ENCODE measurements around the gene NCKAP5. TPM values are rescaled to one million over a fixed set of nuclear protein-coding genes. Genes with fewer than 3 reads are reported as not detected.

Gene NCKAP5
- total RNA-seq, 1 experiment from 2014 or later: 3.2 TPM

DNA sequence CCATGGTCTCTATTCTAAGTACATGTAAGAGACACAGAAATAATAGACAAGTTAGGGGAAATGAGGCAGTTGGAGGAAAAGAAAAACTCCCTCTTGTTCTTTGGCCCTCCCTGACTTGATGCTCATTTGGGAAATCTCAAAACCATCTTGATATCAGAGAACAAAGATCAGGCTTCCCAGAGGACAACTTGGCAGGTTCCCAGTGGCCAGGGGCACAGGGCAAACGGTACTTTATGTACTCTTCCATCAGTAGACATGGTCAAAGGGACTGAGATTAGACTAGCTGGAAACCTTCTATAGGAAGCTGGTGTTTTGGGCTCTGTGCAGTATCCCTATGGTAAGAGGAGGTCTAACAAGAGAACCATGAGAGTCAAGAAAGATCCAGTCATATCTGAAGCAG lies 56.6 kb downstream of the NCKAP5 start:
- Histone ChIP-seq H3K4me3 (ENCODE audit: low read length) (no peak overlapping the region), H3F3A (ENCODE audit: low read length, unreplicated experiment) (no peaks in the 10 kb centered on the region), H3K36me3 (ENCODE audit: low read depth, low read length) (no peaks in the 10 kb centered on the region), H3K9ac (ENCODE audit: low read length) (no peak overlapping the region), H3K9me2 (replicated peaks; ENCODE audit: low read length) (no peaks in the 10 kb centered on the region), H2AFZ (ENCODE audit: low read length) (no peak overlapping the region), H3K27me3 (ENCODE audit: low read length) (no peaks in the 10 kb centered on the region), H4K20me1 (ENCODE audit: low read length) (no peaks in the 10 kb centered on the region), H3K27ac (ENCODE audit: low read length) (no peak overlapping the region), H3K4me2 (ENCODE audit: low read length) (no peak overlapping the region), H3K4me1 (ENCODE audit: insufficient read depth, low read length) (peaks cover 23% of the 10 kb centered on the region), H3K79me2 (ENCODE audit: low read length) (no peaks in the 10 kb centered on the region), H3K9me3 (ENCODE audit: low read length) (no peaks in the 10 kb centered on the region)
- POLR2A ChIA-PET (ENCODE audit: unreplicated experiment): no interaction called here
- CTCF ChIA-PET: no interaction called here
- BruUV-seq (replicated peaks): no TSS peak
- intact Hi-C loops (cut with micrococcal nuclease): no loop called here
- TF ChIP-seq EZH2 (IDR thresholded peaks at IDR 0.05; ENCODE audit: low read length, unreplicated experiment) (no peak), EZH2phosphoT487 (IDR thresholded peaks at IDR 0.05; ENCODE audit: borderline replicate concordance, low read length) (no peak)
- TF ChIP-seq, protein P1, sequence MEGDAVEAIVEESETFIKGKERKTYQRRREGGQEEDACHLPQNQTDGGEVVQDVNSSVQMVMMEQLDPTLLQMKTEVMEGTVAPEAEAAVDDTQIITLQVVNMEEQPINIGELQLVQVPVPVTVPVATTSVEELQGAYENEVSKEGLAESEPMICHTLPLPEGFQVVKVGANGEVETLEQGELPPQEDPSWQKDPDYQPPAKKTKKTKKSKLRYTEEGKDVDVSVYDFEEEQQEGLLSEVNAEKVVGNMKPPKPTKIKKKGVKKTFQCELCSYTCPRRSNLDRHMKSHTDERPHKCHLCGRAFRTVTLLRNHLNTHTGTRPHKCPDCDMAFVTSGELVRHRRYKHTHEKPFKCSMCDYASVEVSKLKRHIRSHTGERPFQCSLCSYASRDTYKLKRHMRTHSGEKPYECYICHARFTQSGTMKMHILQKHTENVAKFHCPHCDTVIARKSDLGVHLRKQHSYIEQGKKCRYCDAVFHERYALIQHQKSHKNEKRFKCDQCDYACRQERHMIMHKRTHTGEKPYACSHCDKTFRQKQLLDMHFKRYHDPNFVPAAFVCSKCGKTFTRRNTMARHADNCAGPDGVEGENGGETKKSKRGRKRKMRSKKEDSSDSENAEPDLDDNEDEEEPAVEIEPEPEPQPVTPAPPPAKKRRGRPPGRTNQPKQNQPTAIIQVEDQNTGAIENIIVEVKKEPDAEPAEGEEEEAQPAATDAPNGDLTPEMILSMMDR (conservative IDR thresholded peaks at IDR 0.05; ENCODE audit: low read depth, low read length): no peak
- no peak for DNase-seq
- ATAC-seq: no peak

DNA sequence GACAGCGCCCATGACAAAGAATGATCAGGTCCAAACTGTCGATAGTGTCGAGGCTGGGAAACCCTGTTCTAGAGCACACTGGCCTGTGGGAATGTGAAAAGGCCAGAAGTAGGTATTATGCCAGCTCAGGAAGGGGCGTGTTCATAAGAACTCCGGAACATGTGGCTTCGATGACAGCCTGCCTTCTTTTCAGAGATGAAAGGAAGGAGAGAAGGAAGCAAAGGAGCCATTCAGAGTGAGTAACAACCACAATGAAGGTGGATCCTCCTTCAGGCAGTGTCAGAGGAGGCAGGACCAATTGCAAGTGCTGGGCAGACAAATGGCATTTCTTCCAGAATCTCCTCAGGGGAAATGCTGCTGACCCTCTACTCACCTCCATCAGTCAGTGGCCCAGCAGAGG lies 58.5 kb downstream of the NCKAP5 start:
- ChIA-PET CTCF (interaction anchor here (1.0 kb wide), 1 partner anchor 23 kb away, joined by 3 read pairs; no protein-coding TSS in a partner anchor), POLR2A (ENCODE audit: unreplicated experiment) (no interaction called here)
- H3F3A ChIP-seq (ENCODE audit: low read length, unreplicated experiment): no peaks in the 10 kb centered on the region
- H3K79me2 ChIP-seq (ENCODE audit: low read length): no peaks in the 10 kb centered on the region
- H3K9ac ChIP-seq (ENCODE audit: low read length): no peak overlapping the region
- H3K4me1 ChIP-seq (ENCODE audit: insufficient read depth, low read length): peaks cover 40% of the 10 kb centered on the region
- no peak for ATAC-seq
- H3K27ac ChIP-seq (ENCODE audit: low read length): no peak overlapping the region
- DNase-seq: peak; percentile 51
- no peak overlapping the region for H3K4me2 ChIP-seq (ENCODE audit: low read length)
- intact Hi-C loops (cut with micrococcal nuclease): no loop called here
- H3K27me3 ChIP-seq (ENCODE audit: low read length): no peaks in the 10 kb centered on the region
- H3K4me3 ChIP-seq (ENCODE audit: low read length): no peak overlapping the region
- BruUV-seq (replicated peaks): no TSS peak
- no peaks in the 10 kb centered on the region for H4K20me1 ChIP-seq (ENCODE audit: low read length)
- H3K9me2 ChIP-seq (replicated peaks; ENCODE audit: low read length): no peaks in the 10 kb centered on the region
- TF ChIP-seq, protein P1 (conservative IDR thresholded peaks at IDR 0.05; ENCODE audit: low read depth, low read length): no peak
- no peak overlapping the region for H2AFZ ChIP-seq (ENCODE audit: low read length)
- no peaks in the 10 kb centered on the region for H3K9me3 ChIP-seq (ENCODE audit: low read length)
- no peaks in the 10 kb centered on the region for H3K36me3 ChIP-seq (ENCODE audit: low read depth, low read length)

DNA sequence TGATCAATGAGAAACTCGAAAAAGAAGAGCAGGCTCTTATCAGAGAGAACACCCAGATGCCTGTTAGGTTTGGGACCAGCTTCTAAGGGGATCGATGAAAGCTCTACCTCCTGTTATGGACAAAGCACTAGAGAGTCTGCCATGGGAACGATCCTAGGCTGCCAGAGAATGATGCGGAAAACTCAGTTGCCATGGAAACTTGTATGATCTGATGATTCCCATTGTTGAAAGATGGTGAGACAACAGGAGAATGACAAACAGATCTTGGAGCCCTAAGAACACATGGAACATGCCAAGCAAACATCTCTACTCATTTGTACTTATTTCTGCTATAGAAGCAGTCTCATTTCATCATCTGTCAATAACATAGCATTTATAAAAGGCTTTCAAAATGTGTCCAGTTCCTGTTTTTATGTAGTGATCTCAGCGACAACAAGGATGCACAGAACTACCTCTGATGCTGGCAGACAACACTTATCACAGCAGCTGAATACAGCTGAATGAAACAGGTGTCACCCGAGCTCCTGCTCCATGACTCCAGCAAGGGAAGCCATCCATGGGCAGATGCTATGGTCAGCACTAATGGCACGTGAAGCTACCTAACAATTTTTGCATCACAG lies 59.6 kb downstream of the NCKAP5 start:
- intact Hi-C loops (cut with micrococcal nuclease): no loop called here

More for the DNA sequence above, 59.6 kb downstream of the NCKAP5 start:
- no peaks in the 10 kb centered on the region for H3F3A ChIP-seq (ENCODE audit: low read length, unreplicated experiment)
- H3K4me1 ChIP-seq (ENCODE audit: insufficient read depth, low read length): peaks cover 51% of the 10 kb centered on the region
- no peaks in the 10 kb centered on the region for H4K20me1 ChIP-seq (ENCODE audit: low read length)
- TF ChIP-seq EZH2 (IDR thresholded peaks at IDR 0.05; ENCODE audit: low read length, unreplicated experiment) (no peak), EZH2phosphoT487 (IDR thresholded peaks at IDR 0.05; ENCODE audit: borderline replicate concordance, low read length) (no peak)
- TF ChIP-seq, protein P1 (conservative IDR thresholded peaks at IDR 0.05; ENCODE audit: low read depth, low read length): no peak
- POLR2A ChIA-PET (ENCODE audit: unreplicated experiment): no interaction called here
- DNase-seq (no peak), ATAC-seq (no peak)
- H3K79me2 ChIP-seq (ENCODE audit: low read length): no peaks in the 10 kb centered on the region
- no peak overlapping the region for H3K4me2 ChIP-seq (ENCODE audit: low read length)
- no peak overlapping the region for H3K9ac ChIP-seq (ENCODE audit: low read length)
- CTCF ChIA-PET: interaction anchor here (1.0 kb wide), 1 partner anchor 24 kb away, joined by 3 read pairs; no protein-coding TSS in a partner anchor
- H3K36me3 ChIP-seq (ENCODE audit: low read depth, low read length): no peaks in the 10 kb centered on the region
- BruUV-seq (replicated peaks): no TSS peak
- no peaks in the 10 kb centered on the region for H3K9me3 ChIP-seq (ENCODE audit: low read length)
- H3K9me2 ChIP-seq (replicated peaks; ENCODE audit: low read length): no peaks in the 10 kb centered on the region
- H2AFZ ChIP-seq (ENCODE audit: low read length): no peak overlapping the region
- no peaks in the 10 kb centered on the region for H3K27me3 ChIP-seq (ENCODE audit: low read length)
- no peak overlapping the region for H3K27ac ChIP-seq (ENCODE audit: low read length)
- no peak overlapping the region for H3K4me3 ChIP-seq (ENCODE audit: low read length)

All from PC-3 (cell line).